ENCODE data around the gene ST8SIA2. TPM values are rescaled to one million over a fixed set of nuclear protein-coding genes. Genes with fewer than 3 reads are reported as not detected.

The ST8SIA2 gene
- total RNA-seq, 4 donors from 2014 or later, result not detected

DNA sequence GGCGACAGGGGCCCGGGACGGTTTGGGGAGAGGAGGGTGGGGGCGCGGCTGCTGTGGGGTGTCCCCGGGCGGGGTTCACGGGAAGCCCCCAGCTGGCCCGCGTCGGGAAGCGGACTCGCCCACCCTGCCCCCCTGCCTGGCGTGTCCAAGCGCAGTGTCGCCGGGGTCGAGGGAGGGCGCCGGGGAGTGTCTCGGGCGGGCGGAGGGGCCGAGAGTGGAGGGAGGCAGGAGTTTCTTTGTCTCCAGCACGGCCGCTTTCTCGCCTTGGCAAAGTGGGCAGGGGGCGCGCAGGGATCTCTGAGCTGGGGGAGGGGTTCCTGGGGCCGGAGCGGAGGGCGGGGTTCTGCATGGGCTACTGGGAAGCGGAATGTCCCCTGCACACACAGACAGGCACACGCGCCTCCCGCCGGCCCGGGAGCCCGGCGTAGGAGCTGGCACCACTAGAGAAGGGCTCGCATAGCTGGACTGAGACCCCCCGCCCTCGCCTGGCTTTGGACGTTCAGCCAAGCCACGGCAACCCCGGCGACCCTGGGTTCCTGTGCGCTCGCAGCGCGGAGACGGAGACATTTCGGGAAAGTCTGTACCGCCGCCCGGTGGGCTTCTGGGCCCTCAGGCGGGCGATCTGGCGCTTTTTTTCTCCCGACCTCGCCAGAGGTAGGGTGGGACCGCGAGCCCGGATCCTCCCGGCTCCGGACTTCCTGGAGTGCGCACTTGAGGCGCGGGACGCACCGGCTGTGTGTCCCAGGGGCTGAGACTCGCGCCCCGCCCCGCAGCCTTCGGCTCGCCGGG lies 822 bp downstream of the ST8SIA2 start:
- TF ChIP-seq, protein P1, sequence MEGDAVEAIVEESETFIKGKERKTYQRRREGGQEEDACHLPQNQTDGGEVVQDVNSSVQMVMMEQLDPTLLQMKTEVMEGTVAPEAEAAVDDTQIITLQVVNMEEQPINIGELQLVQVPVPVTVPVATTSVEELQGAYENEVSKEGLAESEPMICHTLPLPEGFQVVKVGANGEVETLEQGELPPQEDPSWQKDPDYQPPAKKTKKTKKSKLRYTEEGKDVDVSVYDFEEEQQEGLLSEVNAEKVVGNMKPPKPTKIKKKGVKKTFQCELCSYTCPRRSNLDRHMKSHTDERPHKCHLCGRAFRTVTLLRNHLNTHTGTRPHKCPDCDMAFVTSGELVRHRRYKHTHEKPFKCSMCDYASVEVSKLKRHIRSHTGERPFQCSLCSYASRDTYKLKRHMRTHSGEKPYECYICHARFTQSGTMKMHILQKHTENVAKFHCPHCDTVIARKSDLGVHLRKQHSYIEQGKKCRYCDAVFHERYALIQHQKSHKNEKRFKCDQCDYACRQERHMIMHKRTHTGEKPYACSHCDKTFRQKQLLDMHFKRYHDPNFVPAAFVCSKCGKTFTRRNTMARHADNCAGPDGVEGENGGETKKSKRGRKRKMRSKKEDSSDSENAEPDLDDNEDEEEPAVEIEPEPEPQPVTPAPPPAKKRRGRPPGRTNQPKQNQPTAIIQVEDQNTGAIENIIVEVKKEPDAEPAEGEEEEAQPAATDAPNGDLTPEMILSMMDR (IDR thresholded peaks at IDR 0.05), result no peak
- no peak for ATAC-seq (ENCODE audit: low FRiP score)

DNA sequence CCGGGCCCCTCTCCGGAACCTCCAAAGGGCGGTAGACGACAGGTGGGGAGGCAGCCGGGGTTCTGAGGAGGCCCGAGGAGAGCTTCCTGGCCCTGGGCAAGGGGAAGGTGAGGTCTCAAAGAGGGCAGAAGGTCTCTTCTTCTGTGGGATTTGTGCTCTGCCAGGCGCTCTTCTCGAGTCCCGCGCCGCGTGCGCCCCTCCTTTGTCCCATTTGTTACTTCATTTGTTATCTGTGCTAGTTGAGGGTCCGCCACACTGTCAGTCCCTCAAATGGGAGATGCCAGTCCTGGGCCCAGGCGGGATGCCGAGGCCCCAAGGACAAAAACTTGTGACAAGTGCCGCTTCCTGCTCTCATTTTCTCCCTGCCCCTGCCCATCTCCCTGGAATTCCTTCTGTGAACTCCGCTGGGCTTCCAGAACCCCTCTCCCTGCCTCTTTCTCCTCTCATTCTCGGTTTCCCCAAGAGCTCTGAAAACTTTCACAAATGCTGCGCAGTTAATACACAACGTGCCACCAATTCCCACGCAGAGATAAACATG lies 1.5 kb downstream of the ST8SIA2 start:
- ATAC-seq (ENCODE audit: low FRiP score) (no peak), DNase-seq (ENCODE audit: low spot score) (no peak)
- TF ChIP-seq, protein P1 (IDR thresholded peaks at IDR 0.05), result no peak

More for the DNA sequence above, 822 bp downstream of the ST8SIA2 start:
- DNase-seq (ENCODE audit: low spot score), result no peak

DNA sequence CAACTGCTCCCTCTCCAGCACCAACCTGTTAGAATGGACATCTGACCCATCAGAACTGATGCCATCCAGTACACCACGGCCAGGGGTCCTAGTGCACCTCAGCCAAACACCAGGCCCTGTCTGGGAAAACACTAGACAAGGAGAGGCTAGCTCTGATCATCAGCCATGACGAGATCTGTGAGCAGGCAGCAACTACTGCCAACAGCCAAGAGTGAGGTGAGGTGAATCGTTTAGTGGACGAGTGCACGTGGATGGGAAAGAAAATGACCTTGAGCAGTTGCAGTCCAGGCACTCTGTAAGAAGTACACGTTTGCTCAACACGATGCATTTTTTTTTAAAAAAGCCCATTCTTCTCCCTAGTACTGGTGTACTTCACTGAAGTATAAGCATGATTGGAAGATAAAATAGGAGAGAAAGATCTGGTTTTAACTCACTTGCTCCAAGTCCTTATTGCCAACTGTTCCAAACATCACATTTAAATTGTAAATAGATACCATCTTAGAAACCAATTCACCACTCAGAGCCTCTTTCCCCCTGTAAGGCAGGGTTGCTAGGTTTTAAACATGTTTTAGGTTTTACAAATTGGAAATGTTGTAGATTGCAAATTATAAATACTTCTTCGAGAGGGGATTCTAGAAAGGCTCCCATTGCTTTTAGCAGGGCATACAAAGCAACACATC lies 5.7 kb downstream of the ST8SIA2 start:
- DNase-seq (ENCODE audit: low spot score) (no peak), ATAC-seq (ENCODE audit: low FRiP score) (no peak)
- TF ChIP-seq, protein P1 (IDR thresholded peaks at IDR 0.05), result no peak

DNA sequence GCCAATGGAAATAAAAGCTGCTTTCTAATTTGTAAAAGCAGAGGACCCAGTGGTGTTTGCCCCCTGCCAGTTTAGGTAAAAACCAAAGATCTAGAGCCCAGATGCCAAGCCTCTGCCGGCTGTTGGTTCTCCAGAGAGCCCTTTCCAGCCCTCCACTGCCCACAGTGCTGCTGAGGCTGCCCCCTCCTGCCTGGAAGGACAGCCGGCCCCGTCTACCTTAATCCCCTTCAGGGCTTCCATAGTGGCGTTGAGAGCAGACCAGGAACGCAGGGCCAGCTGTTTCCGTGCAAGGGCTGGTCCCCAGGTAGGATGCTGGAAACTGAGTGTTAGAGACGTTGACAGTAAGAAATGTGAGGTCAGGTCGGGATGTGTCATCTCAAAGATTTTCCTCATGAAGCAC lies 6.9 kb downstream of the ST8SIA2 start:
- no peak for ATAC-seq (ENCODE audit: low FRiP score)
- no peak for DNase-seq (ENCODE audit: low spot score)
- TF ChIP-seq, protein P1 (IDR thresholded peaks at IDR 0.05), result no peak

DNA sequence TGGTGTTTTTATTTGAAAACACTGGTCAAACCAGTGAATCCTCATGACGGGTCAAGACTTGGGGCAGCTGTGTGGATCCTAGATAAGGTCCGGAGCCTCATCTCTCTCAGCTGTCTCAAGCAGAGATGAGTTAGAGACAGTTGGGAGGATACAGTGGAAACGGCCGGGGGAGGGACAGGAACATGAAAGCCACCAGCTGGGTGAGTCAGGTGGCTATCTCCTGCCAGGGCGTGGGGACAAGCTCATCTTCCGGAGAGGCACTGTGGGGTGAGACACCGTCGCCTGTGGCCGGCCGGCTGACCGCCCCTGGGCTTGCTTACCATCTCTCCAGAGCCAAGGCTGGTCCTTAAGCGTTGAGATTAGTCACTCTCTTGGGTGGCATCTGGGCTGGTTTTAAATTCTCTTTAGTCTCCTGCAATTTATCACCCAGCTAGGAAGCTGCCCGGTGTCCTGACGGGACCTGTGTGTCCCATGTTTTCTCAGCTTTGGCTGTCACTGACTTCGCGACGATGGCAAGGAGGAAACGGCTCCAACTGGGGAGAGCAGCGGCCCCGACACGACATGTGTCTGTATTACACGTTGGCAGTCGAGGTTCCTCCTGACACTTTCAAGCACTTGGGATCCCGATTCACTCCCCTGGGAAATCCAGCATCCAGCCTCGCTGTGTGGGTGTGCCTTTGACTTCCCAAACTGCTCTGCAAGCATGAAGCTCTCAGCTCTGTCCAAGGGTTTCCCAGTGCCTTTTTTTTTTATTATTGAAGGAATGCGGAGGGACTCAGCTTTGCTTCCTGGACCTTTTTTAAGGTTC lies 7.5 kb downstream of the ST8SIA2 start:
- no peak for ATAC-seq (ENCODE audit: low FRiP score)
- TF ChIP-seq, protein P1 (IDR thresholded peaks at IDR 0.05), result no peak
- DNase-seq (ENCODE audit: low spot score), result no peak

DNA sequence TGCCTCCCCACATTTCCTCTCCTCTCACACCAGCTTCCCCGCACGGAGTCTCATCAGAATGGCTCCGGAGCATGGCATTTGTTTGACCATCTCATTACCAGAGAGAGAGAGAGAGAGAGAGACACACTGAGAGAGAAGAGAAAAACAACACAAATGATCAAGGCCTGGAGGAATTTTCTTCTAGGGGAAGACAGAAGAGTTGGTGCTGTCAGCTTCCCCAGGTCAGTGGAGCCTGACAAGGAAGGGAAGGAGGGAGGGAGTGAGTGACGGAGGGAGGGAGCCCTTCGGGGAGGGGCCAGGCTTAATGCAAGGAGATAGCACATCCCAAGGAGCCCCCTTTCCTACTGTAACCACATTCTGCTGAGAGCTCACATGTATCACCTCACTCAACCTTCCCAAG lies 9.1 kb downstream of the ST8SIA2 start:
- DNase-seq (ENCODE audit: low spot score), result no peak
- ATAC-seq (ENCODE audit: low FRiP score), result no peak
- TF ChIP-seq, protein P1 (IDR thresholded peaks at IDR 0.05), result no peak

Data from omental fat pad (tissue), 4 donors.